ENCODE results near the gene HMGN4. TPM values are rescaled to one million over a fixed set of nuclear protein-coding genes. Genes with fewer than 3 reads are reported as not detected.
A peak's percentile ranks its signal among the peaks of the same experiment; 100 is the strongest.

HMGN4 gene
- total and polyA plus RNA-seq, 9 of the 15 experiments (the other 6 are each of a cell fraction or from before 2014, with no cell fraction given) = 35.4 to 134 (median 94.1) TPM

- TF ChIP-seq CBX8 (IDR thresholded peaks at IDR 0.05; ENCODE audit: borderline replicate concordance, extremely low read depth, low read depth, low read length, poor library complexity, severe bottlenecking) = no peak
- TF ChIP-seq EWSR1 (IDR thresholded peaks at IDR 0.05; ENCODE audit: borderline replicate concordance, low read depth, partially characterized antibody) = no peak
- TF ChIP-seq ZNF408 (CRISPR knock-in tag; IDR thresholded peaks at IDR 0.05; ENCODE audit: low read depth) = no peak
- peak; percentile 83 for TF ChIP-seq NFRKB (IDR thresholded peaks at IDR 0.05; ENCODE audit: low read depth)
- TF ChIP-seq SMARCE1 (IDR thresholded peaks at IDR 0.05) = no peak; the same call in 1 of the 2 replicates
- TF ChIP-seq ZNF431 (CRISPR knock-in tag; IDR thresholded peaks at IDR 0.05) = peak; percentile 78
- TF ChIP-seq FOXM1 (IDR thresholded peaks at IDR 0.05; ENCODE audit: low read depth) = no peak; the same call in 1 of the 2 replicates
- TF ChIP-seq FOXM1 (CRISPR knock-in tag; IDR thresholded peaks at IDR 0.05; ENCODE audit: low read depth) = no peak
- TF ChIP-seq CHAMP1 (IDR thresholded peaks at IDR 0.05) = peak; percentile 53
- 0 out of 2 replicates have a peak, but pooled peaks have one; percentile 80 for TF ChIP-seq ZNF197 (CRISPR knock-in tag; IDR thresholded peaks at IDR 0.05; ENCODE audit: low read depth)
- TF ChIP-seq GATA2 (CRISPR knock-in tag; IDR thresholded peaks at IDR 0.05) = peak; percentile 5; the same call in 1 of the 2 replicates
- no peak for TF ChIP-seq IRF2 (CRISPR knock-in tag; IDR thresholded peaks at IDR 0.05)
- no peak for TF ChIP-seq SREBF2 (CRISPR knock-in tag; IDR thresholded peaks at IDR 0.05)
- no peak for TF ChIP-seq ZNF57 (CRISPR knock-in tag; IDR thresholded peaks at IDR 0.05)
- TF ChIP-seq HLTF (IDR thresholded peaks at IDR 0.05) = peak; percentile 74
- no peak for TF ChIP-seq ZBTB2 (IDR thresholded peaks at IDR 0.05)
- no peak for TF ChIP-seq ZNF445 (CRISPR knock-in tag; IDR thresholded peaks at IDR 0.05; ENCODE audit: low read depth)
- no peak for TF ChIP-seq ZNF41 (CRISPR knock-in tag; conservative IDR thresholded peaks at IDR 0.05)
- TF ChIP-seq DACH1 (IDR thresholded peaks at IDR 0.05; ENCODE audit: partially characterized antibody) = peak; percentile 80
- TF ChIP-seq ZNF224 (CRISPR knock-in tag; IDR thresholded peaks at IDR 0.05) = no peak
- TF ChIP-seq KDM2B (CRISPR knock-in tag; IDR thresholded peaks at IDR 0.05) = peak; percentile 70; the same call in 1 of the 2 replicates
- TF ChIP-seq DDX20 (tag; IDR thresholded peaks at IDR 0.05; ENCODE audit: low read depth) = no peak
- TF ChIP-seq NCOR1 (IDR thresholded peaks at IDR 0.05) = 0 out of 2 replicates have a peak, but pooled peaks have one; percentile 8
- no peak for TF ChIP-seq ZNF3 (CRISPR knock-in tag; IDR thresholded peaks at IDR 0.05)
- peak; percentile 89 for TF ChIP-seq ZEB2 (IDR thresholded peaks at IDR 0.05)
- no peak for TF ChIP-seq PURB (CRISPR knock-in tag; IDR thresholded peaks at IDR 0.05; ENCODE audit: low read depth)
- no peak for TF ChIP-seq PRMT5 (CRISPR knock-in tag; IDR thresholded peaks at IDR 0.05)
- peak; percentile 91 for TF ChIP-seq BCOR (IDR thresholded peaks at IDR 0.05)
These were observed 863 bp upstream of the HMGN4 start (continued) for GRCh38 chr6:26537160-26537845.

Data from K562 (cell line).